GM19397 (cell line): Measurements from ENCODE around the gene PLCD3.

Experiments used
- ATAC-seq: cut with Tn5 transposase; IDR thresholded peaks from one replicate; pipeline ENCODE4 v1.9.1; 2021; ENCODE audit warnings: mild to moderate bottlenecking, moderate library complexity; ENCODE audit not compliant: unreplicated experiment

PLCD3 gene

GRCh38 chr17:45086391-45086790, 45.9 kb downstream of the PLCD3 start:
- no peak for ATAC-seq

DNA sequence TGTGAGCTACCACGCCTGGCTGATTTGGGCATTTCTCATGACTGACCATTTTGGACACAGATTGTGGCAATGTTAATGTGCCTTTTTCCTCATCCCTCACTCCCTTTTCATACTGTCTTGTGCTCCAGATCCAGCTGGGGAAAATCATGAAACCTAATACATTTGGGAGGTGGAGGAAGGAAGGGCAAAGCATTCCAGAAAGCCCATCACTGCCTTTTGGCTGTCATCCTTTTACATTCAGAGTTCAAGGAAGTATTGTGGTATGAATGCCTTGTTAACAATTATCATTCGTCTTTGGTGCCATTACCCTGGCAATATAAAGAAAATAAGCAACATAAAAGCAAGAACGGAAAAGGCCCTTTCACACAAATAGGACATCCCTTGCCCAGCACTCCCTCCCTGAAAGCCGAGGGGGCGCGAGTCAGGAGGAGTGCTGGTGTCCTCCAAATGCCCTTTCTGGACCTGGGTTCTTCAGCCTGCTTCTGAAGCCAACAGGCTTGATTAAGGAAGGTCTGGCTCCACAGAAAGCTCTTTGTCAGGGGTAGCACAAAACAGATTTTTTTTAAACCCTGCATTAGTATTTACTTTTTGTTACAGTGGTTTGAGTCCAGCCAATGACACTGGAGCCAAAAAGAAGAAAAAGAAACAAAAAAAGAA, 51.1 kb downstream of the PLCD3 start:
- ATAC-seq, result no peak

DNA sequence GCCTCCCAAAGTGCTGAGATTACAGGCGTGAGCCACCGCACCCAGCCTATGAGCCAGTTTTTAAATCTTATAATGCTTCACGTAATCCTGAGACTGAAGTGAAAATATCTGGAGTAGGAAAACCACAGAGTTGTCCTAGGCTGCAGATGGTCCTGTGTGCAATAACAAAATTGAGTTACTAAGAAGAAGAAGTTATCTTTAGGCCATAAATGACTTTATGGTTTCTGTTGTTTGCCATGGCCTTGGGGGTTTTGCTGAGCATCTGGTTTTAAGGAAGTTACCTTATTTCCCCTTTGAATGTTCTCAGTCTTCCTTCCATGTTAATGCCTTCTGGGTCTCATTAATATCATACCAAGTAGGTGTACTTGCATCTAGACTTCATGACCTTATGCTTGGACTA, 54.7 kb downstream of the PLCD3 start:
- ATAC-seq, result no peak

DNA sequence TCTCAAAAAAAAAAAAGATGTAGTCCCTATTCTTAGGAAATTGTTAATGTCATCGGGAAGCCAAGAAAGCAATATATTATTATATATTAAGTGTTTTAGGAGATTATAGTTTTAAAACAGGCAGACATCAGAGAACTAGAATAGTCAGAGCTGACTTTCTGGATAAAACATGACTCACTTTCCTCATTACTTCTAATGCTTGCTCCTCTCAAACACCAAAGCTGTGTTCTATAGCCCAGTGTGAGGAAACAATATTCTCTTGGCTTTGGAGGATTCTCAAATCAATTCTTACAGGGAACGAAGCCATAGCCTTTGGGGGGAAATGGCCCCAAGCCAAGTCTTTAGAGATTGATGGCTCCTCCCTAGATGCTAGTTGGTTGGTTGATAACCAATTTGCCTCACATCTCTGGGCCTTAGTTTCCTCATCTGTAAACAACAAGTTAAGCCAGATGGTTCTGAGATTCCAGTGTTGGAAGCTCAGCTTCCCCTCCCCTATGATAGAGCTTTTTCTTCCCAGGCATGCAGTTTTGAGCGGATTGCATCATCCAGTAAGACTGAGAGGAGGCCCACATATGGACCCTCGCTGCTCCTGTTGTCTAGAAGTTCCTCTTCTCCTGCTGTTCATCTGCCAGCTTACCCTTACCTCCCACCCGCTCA, 58.8 kb downstream of the PLCD3 start:
- ATAC-seq, result no peak

- ATAC-seq, result no peak
These were observed 61.5 kb downstream of the PLCD3 start for GRCh38 chr17:45070809-45071208.

- ATAC-seq, result no peak
These were observed 62.3 kb downstream of the PLCD3 start for GRCh38 chr17:45070001-45070400.

DNA sequence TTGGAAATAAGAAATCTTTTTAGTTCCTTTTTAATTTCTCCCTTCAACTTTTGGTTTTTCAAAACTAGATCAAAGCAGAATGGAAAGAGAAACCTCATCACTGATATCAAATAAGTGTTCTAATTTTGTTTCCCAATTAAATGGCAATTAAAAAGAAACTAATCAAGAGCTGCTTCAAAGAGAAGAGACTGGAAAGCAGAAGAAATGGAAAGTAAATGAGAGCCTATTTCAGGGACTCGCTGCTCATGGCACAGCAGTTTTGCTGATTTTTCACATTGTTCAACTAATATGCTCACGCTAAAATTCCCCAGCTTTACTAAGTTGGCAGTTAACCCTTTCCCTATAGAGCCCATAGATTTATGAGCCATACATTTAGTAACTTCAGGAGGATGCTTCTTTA, 64.7 kb downstream of the PLCD3 start:
- no peak for ATAC-seq

DNA sequence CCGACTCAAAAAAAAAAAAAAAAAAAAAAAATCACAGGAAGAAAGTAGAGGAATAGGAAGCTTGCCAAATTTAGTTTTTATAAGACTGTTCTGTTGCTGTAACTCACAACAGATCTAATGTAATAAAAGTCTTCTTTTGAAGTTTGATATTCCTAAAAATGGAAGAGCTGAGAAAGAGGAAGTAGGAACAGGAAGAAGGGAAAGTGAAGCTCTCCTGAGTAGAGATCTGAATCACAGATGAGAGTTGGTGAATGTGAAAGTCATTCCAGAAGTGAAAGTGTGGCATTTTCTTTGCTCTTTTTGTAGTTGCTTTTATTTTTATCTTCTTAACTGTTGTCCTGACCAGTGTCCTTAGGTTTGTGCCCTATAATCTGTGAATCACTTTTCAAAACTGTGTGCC, 69.1 kb downstream of the PLCD3 start:
- no peak for ATAC-seq

- no peak for ATAC-seq
These were observed 70.6 kb downstream of the PLCD3 start for GRCh38 chr17:45061606-45062205.

DNA sequence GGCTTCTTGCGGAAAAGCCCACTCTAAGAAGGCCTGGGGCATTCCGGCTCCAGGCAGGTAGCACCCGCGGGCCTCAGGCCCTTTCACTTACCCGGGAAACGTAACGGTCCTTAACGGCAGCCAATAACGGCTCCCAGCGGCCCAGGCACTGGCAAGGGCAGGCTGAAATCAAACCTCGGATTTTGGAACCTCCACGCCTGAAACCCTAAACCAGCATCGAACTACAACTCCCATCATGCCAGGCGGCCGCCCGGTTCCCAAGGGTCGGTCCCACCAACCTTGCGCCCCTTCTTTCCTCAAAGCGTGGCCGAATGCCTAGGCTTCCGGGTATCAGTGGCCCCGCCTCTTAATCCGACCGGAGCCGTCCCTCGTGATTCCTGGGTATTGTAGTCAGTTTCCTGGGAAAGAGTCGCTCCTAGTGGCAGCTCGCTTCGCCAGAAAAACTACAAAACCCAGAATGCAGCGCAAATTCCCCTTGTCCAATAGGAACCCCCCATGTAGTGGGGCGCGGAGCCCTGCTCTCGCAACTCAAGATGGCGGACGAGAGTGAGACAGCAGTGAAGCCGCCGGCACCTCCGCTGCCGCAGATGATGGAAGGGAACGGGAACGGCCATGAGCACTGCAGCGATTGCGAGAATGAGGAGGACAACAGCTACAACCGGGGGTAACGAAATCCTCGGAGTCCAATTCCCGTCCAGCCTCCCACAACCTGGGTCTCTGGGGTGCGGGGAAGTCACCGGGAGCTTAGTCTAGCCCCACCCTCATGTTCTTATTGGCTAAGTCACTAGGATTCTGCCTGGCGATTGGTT, 71.3 kb downstream of the PLCD3 start, which contains the start of gene NMT1:
Gene NMT1, plus strand, starts transcription at position 521 of the 809 bp plus-strand sequence. Its CDS starts 13 bp downstream, at position 534.
- peak; percentile 89 for ATAC-seq

DNA sequence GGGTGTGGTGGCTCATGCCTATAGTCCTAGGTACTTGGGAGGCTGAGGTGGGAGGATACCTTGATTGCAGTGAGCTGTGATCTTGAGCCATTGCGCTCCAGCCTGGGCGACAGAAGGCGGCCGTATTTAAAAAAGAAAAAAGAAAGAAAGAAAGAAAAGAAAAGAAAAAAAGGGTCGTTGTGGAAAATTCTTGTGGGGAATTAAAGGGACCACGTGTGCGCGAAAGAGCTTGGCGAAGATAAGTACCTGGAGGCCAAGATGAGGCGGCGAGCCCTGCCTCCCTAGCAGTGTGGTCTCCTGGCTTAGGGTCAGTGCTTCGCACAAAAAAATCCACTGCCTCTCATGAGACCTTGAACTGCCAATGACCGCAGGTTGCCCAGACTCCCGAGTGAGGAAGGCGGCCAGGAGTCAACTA, 71.9 kb downstream of the PLCD3 start:
- peak; percentile 1 for ATAC-seq
